ENCODE measurements around the gene GIMAP8. TPM values are rescaled to one million over a fixed set of nuclear protein-coding genes. Genes with fewer than 3 reads are reported as not detected.
A peak's percentile ranks its signal among the peaks of the same experiment; 100 is the strongest.

GIMAP8 gene
- total RNA-seq, 2 donors from 2014 or later, result 6.6 to 9.6 TPM

DNA sequence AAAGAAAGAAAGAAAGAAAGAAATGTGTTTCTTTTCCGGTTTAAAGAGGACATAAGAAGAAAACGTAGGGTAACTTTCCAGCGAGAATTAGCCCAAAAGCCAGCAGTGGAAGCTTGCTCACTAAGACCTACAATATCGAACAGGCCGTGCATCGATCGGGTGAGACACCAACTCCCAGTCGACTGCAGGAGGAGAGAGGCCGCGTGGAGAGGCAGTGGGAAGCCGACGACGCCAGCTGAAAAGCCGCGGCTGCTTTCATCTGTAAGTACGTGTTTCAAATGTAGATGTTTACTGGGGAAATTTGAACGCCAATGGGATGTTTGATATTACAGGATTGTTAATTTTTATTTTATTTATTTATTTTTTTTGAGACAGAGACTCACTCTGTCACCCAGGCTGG, 28.6 kb upstream of the GIMAP8 start:
- H3K27me3 ChIP-seq, result no peaks in the 10 kb centered on the region
- no peaks in the 10 kb centered on the region for H3K9me3 ChIP-seq
- H3K4me3 ChIP-seq, result no peak overlapping the region
- TF ChIP-seq, protein P1, sequence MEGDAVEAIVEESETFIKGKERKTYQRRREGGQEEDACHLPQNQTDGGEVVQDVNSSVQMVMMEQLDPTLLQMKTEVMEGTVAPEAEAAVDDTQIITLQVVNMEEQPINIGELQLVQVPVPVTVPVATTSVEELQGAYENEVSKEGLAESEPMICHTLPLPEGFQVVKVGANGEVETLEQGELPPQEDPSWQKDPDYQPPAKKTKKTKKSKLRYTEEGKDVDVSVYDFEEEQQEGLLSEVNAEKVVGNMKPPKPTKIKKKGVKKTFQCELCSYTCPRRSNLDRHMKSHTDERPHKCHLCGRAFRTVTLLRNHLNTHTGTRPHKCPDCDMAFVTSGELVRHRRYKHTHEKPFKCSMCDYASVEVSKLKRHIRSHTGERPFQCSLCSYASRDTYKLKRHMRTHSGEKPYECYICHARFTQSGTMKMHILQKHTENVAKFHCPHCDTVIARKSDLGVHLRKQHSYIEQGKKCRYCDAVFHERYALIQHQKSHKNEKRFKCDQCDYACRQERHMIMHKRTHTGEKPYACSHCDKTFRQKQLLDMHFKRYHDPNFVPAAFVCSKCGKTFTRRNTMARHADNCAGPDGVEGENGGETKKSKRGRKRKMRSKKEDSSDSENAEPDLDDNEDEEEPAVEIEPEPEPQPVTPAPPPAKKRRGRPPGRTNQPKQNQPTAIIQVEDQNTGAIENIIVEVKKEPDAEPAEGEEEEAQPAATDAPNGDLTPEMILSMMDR (IDR thresholded peaks at IDR 0.05), result no peak
- no peaks in the 10 kb centered on the region for H3K4me1 ChIP-seq
- H3K27ac ChIP-seq, result no peak overlapping the region
- DNase-seq (ENCODE audit: low spot score), result no peak
- no peaks in the 10 kb centered on the region for H3K36me3 ChIP-seq

DNA sequence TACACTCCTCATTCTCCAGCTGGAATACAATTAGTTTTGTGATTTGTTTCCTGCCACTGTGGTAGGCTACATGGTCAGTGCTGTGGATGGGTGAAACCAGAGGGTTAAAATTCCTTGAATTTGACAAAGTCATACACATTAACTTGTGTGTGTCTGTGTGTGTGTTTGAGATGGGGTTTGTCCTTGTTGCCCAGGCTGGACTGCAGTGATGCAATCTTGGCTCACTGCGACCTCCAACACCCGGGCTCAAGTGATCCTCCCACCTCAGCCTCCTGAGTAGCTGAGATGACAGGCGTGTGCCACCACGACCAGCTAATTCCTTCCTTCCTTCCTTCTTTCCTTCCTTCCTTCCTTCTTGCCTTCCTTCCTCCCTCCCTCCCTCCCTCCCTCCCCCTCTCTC, 24.8 kb upstream of the GIMAP8 start:
- H3K36me3 ChIP-seq, result no peaks in the 10 kb centered on the region
- TF ChIP-seq, protein P1 (IDR thresholded peaks at IDR 0.05), result no peak
- no peaks in the 10 kb centered on the region for H3K27me3 ChIP-seq
- DNase-seq (ENCODE audit: low spot score), result no peak
- H3K4me3 ChIP-seq, result no peak overlapping the region
- no peak overlapping the region for H3K27ac ChIP-seq
- peaks cover 0 to 6% of the 10 kb centered on the region in 2 donors for H3K4me1 ChIP-seq
- no peaks in the 10 kb centered on the region for H3K9me3 ChIP-seq

DNA sequence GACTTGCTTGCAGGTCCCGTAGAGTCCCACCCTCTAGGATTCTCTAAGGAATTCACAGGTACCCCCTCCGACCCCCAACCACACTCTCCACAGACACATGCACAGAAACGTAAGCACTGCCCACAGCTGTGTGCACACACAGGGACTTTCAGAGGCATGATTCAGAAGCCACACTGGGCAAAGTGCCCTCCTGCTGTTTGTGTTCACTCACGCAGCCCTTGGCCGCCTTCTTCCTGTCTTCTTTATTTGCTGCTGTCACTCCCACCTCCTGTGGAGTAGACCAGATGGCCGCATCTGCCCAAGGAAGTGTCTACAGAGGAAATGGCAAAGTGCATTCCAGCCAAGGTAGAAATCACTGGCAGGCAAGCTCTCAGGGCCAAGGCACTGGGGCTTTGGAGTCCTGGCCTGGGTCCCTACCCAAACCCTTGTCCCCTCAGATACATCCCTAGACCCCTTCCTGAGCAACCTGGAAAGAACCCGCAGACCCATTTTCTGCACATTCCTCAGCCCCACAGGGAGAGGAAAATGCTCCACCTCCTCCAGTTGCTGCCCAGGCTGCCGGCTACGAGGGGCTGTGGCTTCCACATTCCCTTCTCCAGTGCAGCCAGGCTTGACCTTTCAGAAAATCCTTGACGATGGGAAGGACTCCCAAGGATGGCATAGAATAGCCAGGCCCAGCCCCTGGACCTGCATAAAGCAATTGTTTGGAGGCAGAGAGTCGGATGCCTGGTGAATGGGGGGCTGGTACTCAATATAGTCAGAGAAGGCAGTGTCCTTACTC, 21.6 kb upstream of the GIMAP8 start:
- peak; percentile 18 for DNase-seq (ENCODE audit: low spot score)
- Histone ChIP-seq H3K9me3 (no peaks in the 10 kb centered on the region), H3K36me3 (no peaks in the 10 kb centered on the region), H3K4me3 (no peak overlapping the region), H3K27ac (no peak overlapping the region), H3K27me3 (no peaks in the 10 kb centered on the region), H3K4me1 (peaks cover 0 to 6% of the 10 kb centered on the region in 2 donors)
- TF ChIP-seq, protein P1 (IDR thresholded peaks at IDR 0.05), result no peak

DNA sequence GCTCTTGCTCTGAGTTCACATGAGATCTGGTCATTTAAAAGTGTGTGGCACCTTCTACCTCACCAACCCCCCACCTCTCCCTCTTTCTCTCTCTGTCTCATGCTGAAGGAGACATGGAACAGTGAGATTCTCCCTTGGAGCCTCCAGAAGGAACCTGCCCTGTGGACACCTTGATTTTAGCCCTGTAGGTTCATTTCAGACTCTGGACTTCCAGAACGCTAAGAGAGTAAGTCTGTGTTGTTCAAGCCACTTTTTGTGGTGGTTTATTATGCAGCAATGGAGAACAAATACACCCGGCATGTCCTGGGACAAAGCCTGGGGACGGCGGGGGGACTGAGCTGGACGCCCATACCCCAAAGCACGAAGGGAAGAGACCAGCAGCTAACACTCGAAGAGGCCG, 20.7 kb upstream of the GIMAP8 start:
- TF ChIP-seq, protein P1 (IDR thresholded peaks at IDR 0.05), result no peak
- no peak for DNase-seq (ENCODE audit: low spot score)
- no peaks in the 10 kb centered on the region for H3K27me3 ChIP-seq

DNA sequence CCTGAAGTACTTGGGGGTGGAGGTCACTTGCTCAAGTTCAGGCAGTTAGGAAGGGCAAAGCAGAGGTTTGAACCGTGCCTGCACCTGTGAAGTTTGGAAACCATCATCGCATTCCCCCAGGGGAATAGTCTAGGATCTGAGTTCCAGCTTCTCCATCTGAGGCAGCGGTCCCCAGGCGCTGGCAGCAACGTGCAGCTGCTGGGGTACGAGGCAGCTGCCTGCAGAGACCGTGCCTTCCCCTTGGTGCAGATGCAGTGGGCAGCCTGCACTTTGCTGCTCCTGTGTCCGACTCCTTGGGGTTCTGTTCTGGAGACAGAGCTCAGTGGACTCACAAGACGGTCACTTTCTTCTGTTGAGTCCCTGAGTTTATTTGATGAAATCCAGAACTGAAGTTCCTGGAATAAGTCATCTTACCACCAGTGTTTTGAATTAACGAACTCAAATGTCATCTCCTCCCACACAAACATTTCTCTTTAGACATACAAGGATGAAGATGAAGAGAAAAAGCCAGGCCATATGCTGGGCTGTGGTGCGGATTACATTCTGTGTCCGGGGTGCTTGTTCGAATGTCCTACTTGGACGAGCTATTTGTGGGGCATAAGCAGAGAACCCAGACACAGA, 19.9 kb upstream of the GIMAP8 start:
- TF ChIP-seq, protein P1 (IDR thresholded peaks at IDR 0.05), result no peak
- peak; percentile 36 for DNase-seq (ENCODE audit: low spot score)
- H3K9me3 ChIP-seq, result no peaks in the 10 kb centered on the region

More for the DNA sequence above, 20.7 kb upstream of the GIMAP8 start:
- H3K36me3 ChIP-seq, result no peaks in the 10 kb centered on the region
- H3K9me3 ChIP-seq, result no peaks in the 10 kb centered on the region
- H3K27ac ChIP-seq, result no peak overlapping the region
- H3K4me3 ChIP-seq, result no peak overlapping the region
- peaks cover 0 to 6% of the 10 kb centered on the region in 2 donors for H3K4me1 ChIP-seq

More for the DNA sequence above, 19.9 kb upstream of the GIMAP8 start:
- H3K36me3 ChIP-seq, result no peaks in the 10 kb centered on the region
- H3K27ac ChIP-seq, result no peak overlapping the region
- H3K4me1 ChIP-seq, result peaks cover 0 to 6% of the 10 kb centered on the region in 2 donors
- no peak overlapping the region for H3K4me3 ChIP-seq
- no peaks in the 10 kb centered on the region for H3K27me3 ChIP-seq

All from right atrium auricular region (tissue), 2 donors.